ENCODE measurements around the gene SLC23A2. TPM values are rescaled to one million over a fixed set of nuclear protein-coding genes. Genes with fewer than 3 reads are reported as not detected.

The SLC23A2 gene
- total RNA-seq, 1 experiment from 2014 or later = 14.6 TPM

- Histone ChIP-seq H3K9me3 (ENCODE audit: control insufficient read depth, insufficient read depth, low read depth, low read length) (no peaks in the 10 kb centered on the region), H3K27ac (ENCODE audit: low read length) (no peak overlapping the region), H3K4me3 (ENCODE audit: low read depth in 2 of 2, low read length in 2 of 2) (no peak overlapping the region), H3K27me3 (ENCODE audit: control insufficient read depth, insufficient read depth, low read length) (no peaks in the 10 kb centered on the region), H3K36me3 (ENCODE audit: control insufficient read depth, insufficient read depth, low read length) (no peaks in the 10 kb centered on the region), H3K4me1 (ENCODE audit: control insufficient read depth, insufficient read depth, low read length) (peaks cover 5% of the 10 kb centered on the region)
- ATAC-seq (no peak), DNase-seq (ENCODE audit: low read depth, low spot score) (no peak)
- ChIA-PET CTCF (no interaction called here), POLR2A (interaction anchor here (0.5 kb wide), 1 partner anchor 106 kb away, joined by 4 read pairs; no protein-coding TSS in a partner anchor)
- TF ChIP-seq POLR2AphosphoS5 (IDR thresholded peaks at IDR 0.05; ENCODE audit: low read depth, low read length) = no peak
- TF ChIP-seq TCF7L2 (IDR thresholded peaks at IDR 0.05; ENCODE audit: low read depth, low read length) = no peak
- TF ChIP-seq CTCF (IDR thresholded peaks at IDR 0.05) = no peak
- no peak for TF ChIP-seq SIN3A (IDR thresholded peaks at IDR 0.05; ENCODE audit: borderline replicate concordance, insufficient read depth, low read depth, low read length)
- no peak for TF ChIP-seq REST (IDR thresholded peaks at IDR 0.05; ENCODE audit: insufficient read depth in 1 of 2, low read depth in 2 of 2, low read length in 1 of 2)
- no TSS peak for BruUV-seq (replicated peaks)
- intact Hi-C loops (cut with micrococcal nuclease; ENCODE audit: unreplicated experiment) (no loop called here), in situ Hi-C loops (cut with HindIII; ENCODE audit: low pct_unique_long_range_greater_than_20kb, low sequenced_read_pairs) (no loop called here)
These were observed 129.8 kb downstream of the SLC23A2 start for GRCh38 chr20:4871486-4871885.

GRCh38 chr20:4870906-4871305 lies 130.4 kb downstream of the SLC23A2 start:
- Histone ChIP-seq H3K27me3 (ENCODE audit: control insufficient read depth, insufficient read depth, low read length) (no peaks in the 10 kb centered on the region), H3K4me1 (ENCODE audit: control insufficient read depth, insufficient read depth, low read length) (peaks cover 5% of the 10 kb centered on the region), H3K4me3 (ENCODE audit: low read depth in 2 of 2, low read length in 2 of 2) (no peak overlapping the region), H3K27ac (ENCODE audit: low read length) (no peak overlapping the region), H3K9me3 (ENCODE audit: control insufficient read depth, insufficient read depth, low read depth, low read length) (no peaks in the 10 kb centered on the region), H3K36me3 (ENCODE audit: control insufficient read depth, insufficient read depth, low read length) (no peaks in the 10 kb centered on the region)
- no TSS peak for BruUV-seq (replicated peaks)
- ATAC-seq = no peak
- in situ Hi-C loops (cut with HindIII; ENCODE audit: low pct_unique_long_range_greater_than_20kb, low sequenced_read_pairs) (no loop called here), intact Hi-C loops (cut with micrococcal nuclease; ENCODE audit: unreplicated experiment) (no loop called here)
- POLR2A ChIA-PET = no interaction called here
- DNase-seq (ENCODE audit: low read depth, low spot score) = no peak
- CTCF ChIA-PET = no interaction called here
- TF ChIP-seq POLR2AphosphoS5 (IDR thresholded peaks at IDR 0.05; ENCODE audit: low read depth, low read length) (no peak), CTCF (IDR thresholded peaks at IDR 0.05) (no peak), TCF7L2 (IDR thresholded peaks at IDR 0.05; ENCODE audit: low read depth, low read length) (no peak), SIN3A (IDR thresholded peaks at IDR 0.05; ENCODE audit: borderline replicate concordance, insufficient read depth, low read depth, low read length) (no peak), REST (IDR thresholded peaks at IDR 0.05; ENCODE audit: insufficient read depth in 1 of 2, low read depth in 2 of 2, low read length in 1 of 2) (no peak)

Data from Panc1 (cell line).